ENCODE measurements around the gene NOS1AP. TPM values are rescaled to one million over a fixed set of nuclear protein-coding genes. Genes with fewer than 3 reads are reported as not detected.
A peak's percentile ranks its signal among the peaks of the same experiment; 100 is the strongest.
"Not testable (repeated sequence)": the region's sequence is repeated elsewhere in the genome, so short reads cannot be mapped to it uniquely, and the experiment has no call there.

Gene NOS1AP
- total RNA-seq, 1 experiment from 2014 or later, result 9.0 TPM

GRCh38 chr1:162165528-162165927, 96.0 kb downstream of the NOS1AP start:
- DNase-seq (ENCODE audit: low spot score), result no peak

- no peak for DNase-seq (ENCODE audit: low spot score)
These were observed 97.6 kb downstream of the NOS1AP start for GRCh38 chr1:162166917-162167615.

GRCh38 chr1:162168261-162168660, 98.8 kb downstream of the NOS1AP start:
- DNase-seq (ENCODE audit: low spot score), result peak; percentile 46

GRCh38 chr1:162169031-162169790, 99.7 kb downstream of the NOS1AP start:
- DNase-seq (ENCODE audit: low spot score), result no peak

- no peak for DNase-seq (ENCODE audit: low spot score)
These were observed 101.6 kb downstream of the NOS1AP start for GRCh38 chr1:162171111-162171510.

- no peak for DNase-seq (ENCODE audit: low spot score)
These were observed 103.0 kb downstream of the NOS1AP start for GRCh38 chr1:162172311-162173102.

GRCh38 chr1:162173607-162174006, 104.1 kb downstream of the NOS1AP start:
- not testable (repeated sequence) for DNase-seq (ENCODE audit: low spot score)

GRCh38 chr1:162174027-162174426, 104.5 kb downstream of the NOS1AP start:
- not testable (repeated sequence) for DNase-seq (ENCODE audit: low spot score)

- no peak for DNase-seq (ENCODE audit: low spot score)
These were observed 106.0 kb downstream of the NOS1AP start for GRCh38 chr1:162175379-162176081.

- DNase-seq (ENCODE audit: low spot score), result no peak
These were observed 107.6 kb downstream of the NOS1AP start for GRCh38 chr1:162177126-162177525.

GRCh38 chr1:162178432-162178831, 108.9 kb downstream of the NOS1AP start:
- DNase-seq (ENCODE audit: low spot score), result no peak

- DNase-seq (ENCODE audit: low spot score), result peak; percentile 18
These were observed 109.6 kb downstream of the NOS1AP start for GRCh38 chr1:162179121-162179520.

- no peak for DNase-seq (ENCODE audit: low spot score)
These were observed 111.3 kb downstream of the NOS1AP start for GRCh38 chr1:162180813-162181212.

GRCh38 chr1:162182090-162182489, 112.6 kb downstream of the NOS1AP start:
- no peak for DNase-seq (ENCODE audit: low spot score)

- DNase-seq (ENCODE audit: low spot score), result no peak
These were observed 116.0 kb downstream of the NOS1AP start for GRCh38 chr1:162185314-162186025.

- DNase-seq (ENCODE audit: low spot score), result no peak
These were observed 116.5 kb downstream of the NOS1AP start for GRCh38 chr1:162186026-162186374.

GRCh38 chr1:162186406-162186805, 116.9 kb downstream of the NOS1AP start:
- DNase-seq (ENCODE audit: low spot score), result no peak

GRCh38 chr1:162187687-162188276, 118.3 kb downstream of the NOS1AP start:
- no peak for DNase-seq (ENCODE audit: low spot score)

GRCh38 chr1:162189345-162189744, 119.9 kb downstream of the NOS1AP start:
- no peak for DNase-seq (ENCODE audit: low spot score)
